A549 treated with dexamethasone at 1 μM for 4 hours (cell line): ENCODE data around the gene LHX5. TPM values are rescaled to one million over a fixed set of nuclear protein-coding genes. Genes with fewer than 3 reads are reported as not detected.

ENCODE experiments used
- total RNA-seq: library from RNA; stranded (reverse); fragments of 200-300 nt; extraction: Qiagen RNA extraction; gene quantifications from 5 replicates; pipeline ENCODE4 v1.2.3, GENCODE V29; 2022

The LHX5 gene
- 0.05 to 0.08 TPM (median 0.06 TPM) in 3 of 5 replicates, not detected in the others for total RNA-seq

GRCh38 chr12:113471619-113472171 is at the start of gene LHX5:
TSS of gene LHX5 (minus strand) at chr12:113471871. CDS start at chr12:113471498, 373 bp downstream.

GRCh38 chr12:113422030-113422885 is 49.4 kb downstream of the LHX5 start, which contains the start of gene SDSL:
TSS of gene SDSL (plus strand) at chr12:113422380. CDS start at chr12:113427983, 5,603 bp downstream.

Other genes with a start within 250 kb of the LHX5 start
- 7.1 to 10.5 TPM (median 9.6 TPM) in 5 replicates for gene SLC8B1, start 136.8 kb downstream of the LHX5 start, total RNA-seq
- 25.4 to 46.6 TPM (median 43.2 TPM) in 5 replicates for gene PLBD2, start 113.3 kb downstream of the LHX5 start, total RNA-seq
- 0.31 to 1.9 TPM (median 1.7 TPM) in 5 replicates for gene SDS, start 68.0 kb downstream of the LHX5 start, total RNA-seq
- gene SDSL, start 49.5 kb downstream of the LHX5 start, total RNA-seq: 22.3 to 26.3 TPM (median 24.0 TPM) in 5 replicates